Measurements from ENCODE around the gene LCP2.

LCP2 gene

GRCh38 chr5:170310256-170310926 is 12.8 kb upstream of the LCP2 start:
- Histone ChIP-seq H3K4me1 (ENCODE audit: control insufficient read depth, insufficient read depth, low read depth, low read length) (no peaks in the 10 kb centered on the region), H3K23ac (ENCODE audit: low read length in 2 of 2) (no peak overlapping the region), H3K79me1 (replicated peaks; ENCODE audit: low read length, poor library complexity, severe bottlenecking) (no peaks in the 10 kb centered on the region), H4K8ac (ENCODE audit: low read length) (no peak overlapping the region), H4K91ac (ENCODE audit: low read length) (no peak overlapping the region), H3K14ac (ENCODE audit: low read length in 2 of 2) (no peak overlapping the region), H2BK5ac (ENCODE audit: low read depth, low read length, poor library complexity, severe bottlenecking) (no peak overlapping the region), H3K4me2 (ENCODE audit: low read length, poor library complexity, severe bottlenecking) (no peak overlapping the region), H3K27ac (ENCODE audit: low read length, poor library complexity, severe bottlenecking) (no peak overlapping the region), H2BK12ac (ENCODE audit: low read length in 2 of 2) (no peak overlapping the region), H3K18ac (ENCODE audit: low read depth in 1 of 2, low read length in 2 of 2) (no peak overlapping the region), H2AK5ac (ENCODE audit: low read length, severe bottlenecking) (no peak overlapping the region), H3K4me3 (ENCODE audit: insufficient read depth in 1 of 2, low read depth in 1 of 2, low read length in 2 of 2) (no peak overlapping the region), H2AFZ (ENCODE audit: low read depth, low read length) (no peak overlapping the region), H2BK15ac (ENCODE audit: low read depth, poor library complexity, severe bottlenecking) (no peak overlapping the region), H2BK120ac (ENCODE audit: low read depth, low read length) (no peak overlapping the region), H3K9ac (ENCODE audit: low read length) (no peak overlapping the region), H3K9me3 (ENCODE audit: control insufficient read depth, low read length) (no peaks in the 10 kb centered on the region), H3K4ac (ENCODE audit: low read depth in 1 of 2, low read length in 2 of 2) (no peak overlapping the region), H3K27me3 (ENCODE audit: control insufficient read depth in 1 of 2, insufficient read depth in 1 of 2, low read length in 2 of 2) (peaks cover 6 to 43% of the 10 kb centered on the region in 2 experiments), H3K36me3 (ENCODE audit: control insufficient read depth in 1 of 2, insufficient read depth in 2 of 2, low read depth in 1 of 2, low read length in 2 of 2) (no peaks in the 10 kb centered on the region)
- 79% methylated on average over 5 of the region's 5 CpGs for WGBS
- DNase-seq: no peak

GRCh38 chr5:170308686-170309085 is 11.1 kb upstream of the LCP2 start:
- H3K27ac ChIP-seq (ENCODE audit: low read length, poor library complexity, severe bottlenecking): no peak overlapping the region
- WGBS: 83% methylated on average over 2 of the region's 2 CpGs
- no peaks in the 10 kb centered on the region for H3K36me3 ChIP-seq (ENCODE audit: control insufficient read depth in 1 of 2, insufficient read depth in 2 of 2, low read depth in 1 of 2, low read length in 2 of 2)
- no peak overlapping the region for H2BK12ac ChIP-seq (ENCODE audit: low read length in 2 of 2)
- H3K18ac ChIP-seq (ENCODE audit: low read depth in 1 of 2, low read length in 2 of 2): no peak overlapping the region
- no peak overlapping the region for H2BK5ac ChIP-seq (ENCODE audit: low read depth, low read length, poor library complexity, severe bottlenecking)
- no peak overlapping the region for H3K9ac ChIP-seq (ENCODE audit: low read length)
- H3K23ac ChIP-seq (ENCODE audit: low read length in 2 of 2): no peak overlapping the region
- H3K27me3 ChIP-seq (ENCODE audit: control insufficient read depth in 1 of 2, insufficient read depth in 1 of 2, low read length in 2 of 2): peaks cover 6 to 43% of the 10 kb centered on the region in 2 experiments
- no peak overlapping the region for H3K14ac ChIP-seq (ENCODE audit: low read length in 2 of 2)
- no peak overlapping the region for H2BK15ac ChIP-seq (ENCODE audit: low read depth, poor library complexity, severe bottlenecking)
- no peak overlapping the region for H4K8ac ChIP-seq (ENCODE audit: low read length)
- no peaks in the 10 kb centered on the region for H3K4me1 ChIP-seq (ENCODE audit: control insufficient read depth, insufficient read depth, low read depth, low read length)
- no peak overlapping the region for H2BK120ac ChIP-seq (ENCODE audit: low read depth, low read length)
- H3K9me3 ChIP-seq (ENCODE audit: control insufficient read depth, low read length): no peaks in the 10 kb centered on the region
- no peak overlapping the region for H3K4ac ChIP-seq (ENCODE audit: low read depth in 1 of 2, low read length in 2 of 2)
- H3K79me1 ChIP-seq (replicated peaks; ENCODE audit: low read length, poor library complexity, severe bottlenecking): no peaks in the 10 kb centered on the region
- DNase-seq: no peak
- no peak overlapping the region for H3K4me3 ChIP-seq (ENCODE audit: insufficient read depth in 1 of 2, low read depth in 1 of 2, low read length in 2 of 2)
- no peak overlapping the region for H4K91ac ChIP-seq (ENCODE audit: low read length)
- no peak overlapping the region for H3K4me2 ChIP-seq (ENCODE audit: low read length, poor library complexity, severe bottlenecking)
- no peak overlapping the region for H2AFZ ChIP-seq (ENCODE audit: low read depth, low read length)
- H2AK5ac ChIP-seq (ENCODE audit: low read length, severe bottlenecking): no peak overlapping the region

- Histone ChIP-seq H2BK120ac (ENCODE audit: low read depth, low read length) (no peak overlapping the region), H4K91ac (ENCODE audit: low read length) (no peak overlapping the region), H2AK5ac (ENCODE audit: low read length, severe bottlenecking) (no peak overlapping the region), H3K4me3 (ENCODE audit: insufficient read depth in 1 of 2, low read depth in 1 of 2, low read length in 2 of 2) (no peak overlapping the region), H3K4me2 (ENCODE audit: low read length, poor library complexity, severe bottlenecking) (no peak overlapping the region), H2BK12ac (ENCODE audit: low read length in 2 of 2) (peak overlapping the region in 1 of 2 experiments; percentile 34), H3K27me3 (ENCODE audit: control insufficient read depth in 1 of 2, insufficient read depth in 1 of 2, low read length in 2 of 2) (peaks cover 11 to 42% of the 10 kb centered on the region in 2 experiments), H3K36me3 (ENCODE audit: control insufficient read depth in 1 of 2, insufficient read depth in 2 of 2, low read depth in 1 of 2, low read length in 2 of 2) (no peaks in the 10 kb centered on the region), H3K27ac (ENCODE audit: low read length, poor library complexity, severe bottlenecking) (no peak overlapping the region), H3K4me1 (ENCODE audit: control insufficient read depth, insufficient read depth, low read depth, low read length) (no peaks in the 10 kb centered on the region), H3K14ac (ENCODE audit: low read length in 2 of 2) (no peak overlapping the region), H3K9ac (ENCODE audit: low read length) (peak overlapping the region; percentile 26), H3K9me3 (ENCODE audit: control insufficient read depth, low read length) (no peaks in the 10 kb centered on the region), H3K4ac (ENCODE audit: low read depth in 1 of 2, low read length in 2 of 2) (peak overlapping the region in 1 of 2 experiments; percentile 13), H2AFZ (ENCODE audit: low read depth, low read length) (no peak overlapping the region), H3K79me1 (replicated peaks; ENCODE audit: low read length, poor library complexity, severe bottlenecking) (no peaks in the 10 kb centered on the region), H3K23ac (ENCODE audit: low read length in 2 of 2) (no peak overlapping the region), H2BK5ac (ENCODE audit: low read depth, low read length, poor library complexity, severe bottlenecking) (no peak overlapping the region), H2BK15ac (ENCODE audit: low read depth, poor library complexity, severe bottlenecking) (no peak overlapping the region), H3K18ac (ENCODE audit: low read depth in 1 of 2, low read length in 2 of 2) (peak overlapping the region in 1 of 2 experiments; percentile 49), H4K8ac (ENCODE audit: low read length) (peak overlapping the region; percentile 22)
- peak; percentile 95 for DNase-seq
- WGBS: 54% methylated on average over 13 of the region's 15 CpGs
Measured at GRCh38 chr5:170307575-170308465, 10.2 kb upstream of the LCP2 start.

GRCh38 chr5:170306381-170306831 is 8.8 kb upstream of the LCP2 start:
- no peak overlapping the region for H2AK5ac ChIP-seq (ENCODE audit: low read length, severe bottlenecking)

More at GRCh38 chr5:170306381-170306831, 8.8 kb upstream of the LCP2 start:
- Histone ChIP-seq H3K27ac (ENCODE audit: low read length, poor library complexity, severe bottlenecking) (no peak overlapping the region), H2AFZ (ENCODE audit: low read depth, low read length) (no peak overlapping the region), H3K4me2 (ENCODE audit: low read length, poor library complexity, severe bottlenecking) (no peak overlapping the region), H2BK12ac (ENCODE audit: low read length in 2 of 2) (no peak overlapping the region), H3K4me1 (ENCODE audit: control insufficient read depth, insufficient read depth, low read depth, low read length) (no peaks in the 10 kb centered on the region), H3K23ac (ENCODE audit: low read length in 2 of 2) (no peak overlapping the region), H2BK120ac (ENCODE audit: low read depth, low read length) (no peak overlapping the region), H3K14ac (ENCODE audit: low read length in 2 of 2) (no peak overlapping the region), H3K79me1 (replicated peaks; ENCODE audit: low read length, poor library complexity, severe bottlenecking) (no peaks in the 10 kb centered on the region), H3K36me3 (ENCODE audit: control insufficient read depth in 1 of 2, insufficient read depth in 2 of 2, low read depth in 1 of 2, low read length in 2 of 2) (no peaks in the 10 kb centered on the region), H4K8ac (ENCODE audit: low read length) (no peak overlapping the region), H3K9me3 (ENCODE audit: control insufficient read depth, low read length) (no peaks in the 10 kb centered on the region), H2BK15ac (ENCODE audit: low read depth, poor library complexity, severe bottlenecking) (no peak overlapping the region), H4K91ac (ENCODE audit: low read length) (no peak overlapping the region), H3K9ac (ENCODE audit: low read length) (peak overlapping the region; percentile 76), H3K4me3 (ENCODE audit: insufficient read depth in 1 of 2, low read depth in 1 of 2, low read length in 2 of 2) (no peak overlapping the region), H3K18ac (ENCODE audit: low read depth in 1 of 2, low read length in 2 of 2) (no peak overlapping the region), H3K27me3 (ENCODE audit: control insufficient read depth in 1 of 2, insufficient read depth in 1 of 2, low read length in 2 of 2) (peaks cover 18 to 33% of the 10 kb centered on the region in 2 experiments), H3K4ac (ENCODE audit: low read depth in 1 of 2, low read length in 2 of 2) (no peak overlapping the region), H2BK5ac (ENCODE audit: low read depth, low read length, poor library complexity, severe bottlenecking) (no peak overlapping the region)
- DNase-seq: peak; percentile 76
- WGBS: 59% methylated on average over 5 of the region's 5 CpGs

Data from mesenchymal stem cell (in vitro differentiated cells and primary cell).